NCI-H748 (cell line): ENCODE data around the gene TMIGD3.
A peak's percentile ranks its signal among the peaks of the same experiment; 100 is the strongest.
"Not testable (repeated sequence)": the region's sequence is repeated elsewhere in the genome, so short reads cannot be mapped to it uniquely, and the experiment has no call there.

ENCODE experiments used
- DNase-seq: peaks from one replicate; lab custom pipeline; 2025; ENCODE audit not compliant: unreplicated experiment; lab: John Stamatoyannopoulos, UW

TMIGD3 gene

GRCh38 chr1:111503585-111504060, at the start of gene TMIGD3, which contains the start of gene ADORA3:
TMIGD3 (minus strand) TSS chr1:111503633; CDS start chr1:111503354, 279 bp downstream.
ADORA3 (minus strand) TSS chr1:111503633; CDS start chr1:111503354, 279 bp downstream.
- no peak for DNase-seq

GRCh38 chr1:111553196-111553595, 49.8 kb upstream of the TMIGD3 start:
- no peak for DNase-seq

GRCh38 chr1:111552587-111552986, 49.2 kb upstream of the TMIGD3 start:
- no peak for DNase-seq

- no peak for DNase-seq
Observed at GRCh38 chr1:111551623-111552411, 48.4 kb upstream of the TMIGD3 start.

GRCh38 chr1:111547786-111548185, 44.4 kb upstream of the TMIGD3 start:
- DNase-seq = not testable (repeated sequence)

- DNase-seq = no peak
Observed at GRCh38 chr1:111542187-111542586, 38.8 kb upstream of the TMIGD3 start.

GRCh38 chr1:111541721-111542120, 38.3 kb upstream of the TMIGD3 start:
- DNase-seq = no peak

GRCh38 chr1:111540928-111541327, 37.5 kb upstream of the TMIGD3 start:
- no peak for DNase-seq

GRCh38 chr1:111538343-111539025, 35.1 kb upstream of the TMIGD3 start:
- no peak for DNase-seq

- no peak for DNase-seq
Observed at GRCh38 chr1:111535256-111536191, 32.1 kb upstream of the TMIGD3 start.

GRCh38 chr1:111520053-111520452, 16.6 kb upstream of the TMIGD3 start:
- DNase-seq = no peak

- peak; percentile 89 for DNase-seq
Observed at GRCh38 chr1:111517469-111518225, 14.2 kb upstream of the TMIGD3 start.

GRCh38 chr1:111516005-111516535, 12.6 kb upstream of the TMIGD3 start:
- no peak for DNase-seq

GRCh38 chr1:111515291-111516004, 12.0 kb upstream of the TMIGD3 start:
- no peak for DNase-seq

GRCh38 chr1:111513410-111514020, 10.1 kb upstream of the TMIGD3 start:
- peak; percentile 14 for DNase-seq

- DNase-seq = no peak
Observed at GRCh38 chr1:111512931-111513330, 9.5 kb upstream of the TMIGD3 start.

GRCh38 chr1:111512132-111512889, 8.9 kb upstream of the TMIGD3 start:
- DNase-seq = no peak

GRCh38 chr1:111511370-111511769, 7.9 kb upstream of the TMIGD3 start:
- no peak for DNase-seq
